HG02943 (cell line): ENCODE data around the gene ETNK1.
"Not testable (repeated sequence)": the region's sequence is repeated elsewhere in the genome, so short reads cannot be mapped to it uniquely, and the experiment has no call there.

Experiments
- ATAC-seq: cut with Tn5 transposase; IDR thresholded peaks from one replicate; pipeline ENCODE4 v1.9.1; 2021; ENCODE audit warnings: mild to moderate bottlenecking, low read depth, moderate library complexity; ENCODE audit not compliant: unreplicated experiment

ETNK1 gene

DNA sequence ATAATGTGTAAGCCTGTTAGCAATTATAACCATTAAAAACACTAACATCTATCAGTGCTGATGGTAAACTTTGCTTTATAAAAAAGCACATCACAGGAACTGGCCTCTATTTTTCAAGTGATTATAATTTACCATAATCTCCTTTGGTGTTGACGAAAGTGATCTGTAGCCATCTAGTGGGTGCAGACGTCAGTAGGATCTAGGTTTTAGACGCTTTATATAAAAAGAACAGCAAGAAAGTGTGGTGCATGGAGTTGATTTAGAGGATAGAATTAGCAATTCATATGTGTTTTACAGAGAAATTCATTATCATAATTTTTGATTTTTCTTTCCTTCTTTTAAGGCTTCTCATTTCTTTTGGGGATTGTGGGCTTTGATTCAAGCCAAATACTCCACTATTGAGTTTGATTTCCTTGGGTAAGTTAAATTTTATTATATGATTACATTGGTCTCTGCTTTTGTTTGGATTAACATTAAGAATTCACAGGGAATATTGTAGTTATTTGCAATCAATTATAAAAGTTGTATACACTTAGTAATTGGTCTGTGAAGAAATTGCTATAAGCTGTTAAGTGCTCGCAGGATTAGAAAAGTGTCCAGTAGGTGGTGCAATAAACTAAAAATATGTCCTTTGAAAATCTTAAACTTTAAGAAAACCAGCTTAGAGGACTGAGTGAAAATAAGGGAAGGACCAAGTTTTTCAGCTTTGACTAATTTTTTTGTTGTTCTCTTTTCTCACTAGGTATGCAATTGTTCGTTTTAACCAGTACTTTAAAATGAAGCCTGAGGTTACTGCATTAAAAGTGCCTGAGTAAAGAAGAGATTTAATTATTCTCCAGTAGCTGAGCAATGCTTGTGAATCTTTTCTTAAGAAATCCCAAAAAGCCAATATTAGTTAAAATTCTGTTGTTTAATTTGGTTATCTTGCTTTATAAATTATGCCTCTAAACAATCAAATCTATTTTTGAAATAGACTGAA, 59.5 kb downstream of the ETNK1 start:
- no peak for ATAC-seq

DNA sequence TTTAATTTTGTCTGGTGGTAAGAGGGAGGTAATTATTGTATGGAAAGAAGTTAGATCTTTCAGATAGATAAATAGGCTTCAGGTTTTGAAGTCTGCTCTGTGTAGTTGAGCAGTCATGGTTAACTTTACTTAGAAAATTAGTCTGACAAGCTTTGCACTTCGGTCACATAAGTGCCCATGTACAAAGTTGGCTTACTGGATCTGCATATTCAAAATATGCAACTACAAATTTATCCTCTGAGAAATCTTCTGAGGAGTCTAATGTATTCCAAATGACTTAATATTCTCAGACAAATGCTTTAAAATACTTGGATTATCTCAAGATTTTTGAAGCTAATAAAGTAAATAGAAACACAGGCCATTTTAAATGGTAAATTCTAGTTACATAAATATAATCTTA, 61.2 kb downstream of the ETNK1 start:
- ATAC-seq: no peak

DNA sequence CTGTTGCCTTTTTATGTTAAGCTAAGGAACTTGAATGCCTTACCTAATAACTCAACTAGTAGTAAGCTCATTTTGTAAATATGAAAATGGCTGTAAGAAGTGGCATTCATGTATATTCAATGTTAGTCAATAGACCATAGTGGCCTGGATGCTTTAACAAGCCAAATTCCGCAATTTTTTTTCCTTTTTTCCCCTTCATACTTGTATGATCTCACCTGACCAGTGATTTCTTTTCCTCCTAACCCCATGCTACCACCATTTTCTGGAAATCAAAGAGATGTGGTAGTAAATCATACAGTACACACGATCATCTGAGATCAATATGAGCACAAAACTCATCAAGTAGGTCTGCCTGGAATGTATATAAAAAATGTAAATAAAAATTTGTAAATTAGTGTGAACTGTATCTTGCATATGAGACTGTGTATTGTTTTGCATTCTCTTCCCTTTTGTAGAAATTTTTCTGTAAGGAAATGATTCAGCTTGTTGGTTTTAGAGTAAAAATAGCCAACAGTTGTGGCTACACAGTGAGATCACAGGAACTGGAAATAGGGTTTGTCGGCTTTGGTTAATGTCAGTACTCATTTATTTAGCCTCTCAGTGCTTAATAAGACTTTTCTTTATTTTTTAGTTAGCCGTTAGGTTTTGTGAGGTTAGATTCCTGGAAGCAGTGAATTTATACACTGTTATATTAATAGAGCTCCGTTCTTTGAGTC, 62.5 kb downstream of the ETNK1 start:
- peak; percentile 53 for ATAC-seq

DNA sequence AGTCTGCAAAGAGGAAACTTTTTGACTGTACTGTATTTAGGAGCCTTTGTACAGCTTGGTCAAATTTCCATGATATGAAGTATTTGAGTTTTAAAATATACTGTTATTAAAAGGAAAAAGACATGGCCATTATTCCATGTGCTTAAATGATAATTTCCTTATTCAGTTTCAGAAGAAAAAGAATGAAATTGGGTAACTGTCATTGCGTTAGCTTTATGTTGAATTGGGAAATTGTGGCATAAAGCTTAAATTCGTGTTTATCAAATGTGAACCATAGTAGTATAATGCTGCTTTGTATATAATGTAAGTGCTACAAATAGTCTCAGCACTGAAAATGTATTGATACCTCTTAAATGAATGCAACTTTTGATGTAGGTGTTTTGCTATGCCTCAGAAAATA, 64.9 kb downstream of the ETNK1 start:
- no peak for ATAC-seq

DNA sequence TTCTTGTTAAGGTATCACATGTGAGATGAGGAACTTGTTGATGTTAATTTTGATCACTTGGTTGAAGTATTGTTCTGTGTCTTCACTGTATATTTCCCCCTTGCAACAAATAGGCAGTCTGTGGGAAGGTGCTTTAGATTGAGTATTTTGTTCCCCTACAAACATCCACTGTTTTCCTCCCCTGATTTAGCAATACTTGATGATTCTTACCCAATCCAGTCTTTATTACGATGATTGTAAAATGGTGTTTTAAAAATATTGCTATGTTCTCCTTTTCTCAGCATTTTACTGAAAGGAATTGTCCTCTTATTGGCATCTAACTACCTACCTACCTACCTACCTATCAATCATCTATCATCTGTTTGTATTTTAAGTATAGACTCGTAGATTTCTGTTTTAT, 66.3 kb downstream of the ETNK1 start:
- ATAC-seq: no peak

DNA sequence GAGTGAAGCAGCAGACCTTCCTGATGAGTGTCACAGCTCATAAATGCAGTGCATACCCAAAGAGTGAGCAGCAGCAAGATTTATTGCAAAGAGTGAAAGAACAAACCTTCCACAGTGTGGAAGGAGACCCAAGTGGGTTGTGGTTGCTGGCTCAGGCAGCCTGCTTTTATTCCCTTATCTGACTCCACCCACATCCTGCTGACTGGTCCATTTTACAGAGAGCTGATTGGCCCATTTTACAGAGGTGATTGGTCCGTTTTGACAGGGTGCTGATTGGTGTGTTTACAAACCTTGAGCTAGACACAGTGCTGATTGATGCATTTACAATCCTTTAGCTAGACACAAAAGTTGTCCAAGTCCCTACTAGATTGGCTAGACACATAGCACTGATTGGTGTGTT, 67.5 kb downstream of the ETNK1 start:
- ATAC-seq: not testable (repeated sequence)

DNA sequence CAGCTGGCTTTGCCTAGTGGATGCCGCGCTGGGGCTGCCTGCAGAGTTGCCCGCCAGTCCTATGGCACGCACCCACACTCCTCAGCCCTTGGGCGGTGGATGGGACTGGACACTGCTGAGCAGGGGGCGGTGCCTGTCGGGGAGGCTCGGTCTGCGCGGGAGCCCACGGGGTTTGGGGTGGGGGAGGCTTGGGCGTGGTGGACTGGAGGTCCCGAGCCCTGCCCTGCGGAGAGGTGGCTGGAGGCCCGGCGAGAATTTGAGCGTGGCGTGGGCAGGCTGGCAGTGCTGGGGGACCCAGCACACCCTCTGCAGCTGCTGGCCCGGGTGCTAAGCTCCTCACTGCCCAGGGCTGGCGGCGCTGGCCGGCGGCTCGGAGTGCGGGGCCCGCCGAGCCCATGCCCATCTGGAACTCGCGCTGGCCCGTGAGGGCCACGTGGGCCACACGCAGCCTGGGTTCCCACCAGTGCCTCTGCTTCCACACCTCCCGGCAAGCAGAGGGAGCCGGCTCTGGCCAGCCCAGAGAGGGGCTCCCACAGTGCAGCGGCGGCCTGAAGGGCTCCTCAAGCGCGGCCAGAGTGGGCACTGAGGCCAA, 68.1 kb downstream of the ETNK1 start:
- ATAC-seq: no peak

DNA sequence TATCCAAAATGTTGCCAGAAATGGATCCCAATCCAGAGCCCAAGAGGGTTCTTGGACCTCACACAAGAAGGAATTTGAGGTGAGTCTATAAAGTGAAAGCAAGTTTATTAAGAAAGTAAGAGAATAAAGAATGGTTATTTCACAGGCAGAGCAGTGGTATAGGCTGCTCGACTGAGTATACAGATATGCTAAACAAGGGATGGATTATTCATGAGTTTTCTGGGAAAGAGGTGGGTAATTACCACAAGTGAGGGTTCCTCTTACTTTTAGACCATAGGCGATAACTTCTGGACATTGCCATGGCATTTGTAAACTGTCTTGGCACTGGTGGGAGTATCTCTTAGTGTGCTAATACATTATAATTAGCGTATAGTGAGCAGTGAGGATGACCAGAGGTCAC, 73.6 kb downstream of the ETNK1 start:
- ATAC-seq: no peak

DNA sequence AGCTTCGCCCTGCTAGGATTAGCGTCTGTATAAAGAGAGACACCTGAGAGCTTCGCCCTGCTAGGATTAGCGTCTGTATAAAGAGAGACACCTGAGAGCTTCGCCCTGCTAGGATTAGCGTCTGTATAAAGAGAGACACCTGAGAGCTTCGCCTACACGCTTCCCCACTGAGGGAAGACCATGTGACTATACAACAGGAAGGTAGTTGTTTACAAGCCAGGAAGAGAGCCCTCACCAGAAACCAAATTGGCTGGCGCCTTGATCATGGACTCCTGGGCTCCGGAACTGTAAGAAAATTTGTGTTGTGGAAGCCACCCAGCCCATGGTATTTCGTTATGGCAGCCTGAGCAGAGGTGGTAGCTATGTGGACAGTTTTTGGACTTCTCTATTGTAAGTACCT, 74.7 kb downstream of the ETNK1 start:
- ATAC-seq: not testable (repeated sequence)

DNA sequence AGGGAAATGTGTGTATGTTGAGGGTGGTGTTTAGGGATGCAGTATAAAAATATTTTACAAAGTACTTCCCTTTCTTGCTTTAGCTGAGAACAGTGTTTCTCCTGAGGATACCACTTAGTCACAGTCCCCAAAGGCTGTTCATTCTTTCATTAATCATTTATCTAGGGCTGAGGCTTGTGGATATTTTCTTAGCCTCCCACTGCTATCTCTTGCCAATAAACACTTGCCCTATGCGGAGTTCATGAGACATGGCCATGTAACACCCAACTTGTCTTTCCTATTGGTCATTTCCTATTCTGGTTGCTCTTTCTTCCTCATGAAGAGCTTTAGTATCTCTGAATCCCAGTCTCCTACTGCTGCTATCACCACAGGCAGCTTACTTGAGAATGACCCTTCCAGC, 75.1 kb downstream of the ETNK1 start:
- ATAC-seq: no peak

DNA sequence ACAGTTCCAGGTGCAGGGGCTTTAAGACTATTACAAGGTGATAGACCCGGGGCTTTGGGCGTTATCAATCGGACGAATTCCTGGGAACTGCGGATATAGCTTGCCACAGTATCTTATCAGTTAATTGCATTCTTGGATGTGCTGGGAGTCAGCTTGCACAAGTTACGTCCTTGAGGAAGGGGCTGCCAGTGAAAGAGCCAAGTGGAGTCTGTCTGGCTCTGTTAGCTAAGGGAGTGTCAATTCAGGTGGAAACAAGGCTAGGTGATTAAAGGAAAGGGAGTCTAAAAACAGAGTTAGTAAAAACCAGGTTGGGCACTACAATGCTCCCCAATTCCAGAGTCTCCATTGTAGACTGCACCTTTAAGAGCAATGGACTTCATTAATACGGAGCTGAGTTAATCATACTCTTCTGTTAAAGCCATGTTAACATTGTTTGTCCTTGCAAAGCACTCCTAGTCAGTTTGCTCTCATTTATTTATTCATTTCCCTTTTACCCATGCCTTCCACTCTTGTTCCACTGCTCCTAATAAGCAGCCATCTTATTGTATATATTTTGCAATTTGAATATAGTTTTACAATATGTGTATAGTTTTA, 76.3 kb downstream of the ETNK1 start:
- ATAC-seq: not testable (repeated sequence)

DNA sequence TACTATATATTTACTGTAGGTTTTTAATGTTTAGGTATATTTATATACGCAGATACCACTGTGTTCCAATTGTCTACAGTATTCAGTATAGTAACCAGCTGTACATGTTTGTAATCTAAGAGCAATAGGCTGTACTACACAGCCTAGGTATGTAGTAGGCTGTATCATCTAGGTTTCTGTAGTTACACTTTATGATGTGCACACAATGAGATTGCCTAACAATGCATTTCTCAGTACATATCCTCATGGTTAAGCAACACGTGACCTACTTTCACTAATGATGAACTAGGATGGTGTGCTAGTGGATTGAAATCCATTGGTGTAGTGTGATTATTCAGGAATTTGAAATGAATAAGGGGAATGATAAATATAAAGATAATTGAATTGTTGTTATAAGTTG, 77.7 kb downstream of the ETNK1 start:
- ATAC-seq: no peak

DNA sequence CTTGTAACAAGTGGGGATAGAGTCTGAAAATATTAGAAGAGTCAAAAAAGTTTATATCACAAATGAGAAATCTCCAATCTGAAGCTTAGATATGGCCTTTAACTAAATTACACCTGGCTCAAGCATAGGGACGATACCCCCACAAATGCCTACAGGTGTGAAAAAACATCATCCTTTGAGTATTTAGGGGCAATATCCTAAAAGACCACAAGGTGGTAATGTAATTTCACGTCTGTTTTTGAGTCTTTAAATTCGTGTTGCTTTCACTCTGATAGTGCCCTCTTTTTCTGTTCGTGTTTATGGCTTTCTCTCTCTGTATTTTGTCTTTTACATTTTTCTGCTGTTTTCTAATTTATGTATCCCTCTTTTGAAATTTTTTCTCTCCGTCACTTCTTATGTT, 84.3 kb downstream of the ETNK1 start:
- ATAC-seq: peak; percentile 74

DNA sequence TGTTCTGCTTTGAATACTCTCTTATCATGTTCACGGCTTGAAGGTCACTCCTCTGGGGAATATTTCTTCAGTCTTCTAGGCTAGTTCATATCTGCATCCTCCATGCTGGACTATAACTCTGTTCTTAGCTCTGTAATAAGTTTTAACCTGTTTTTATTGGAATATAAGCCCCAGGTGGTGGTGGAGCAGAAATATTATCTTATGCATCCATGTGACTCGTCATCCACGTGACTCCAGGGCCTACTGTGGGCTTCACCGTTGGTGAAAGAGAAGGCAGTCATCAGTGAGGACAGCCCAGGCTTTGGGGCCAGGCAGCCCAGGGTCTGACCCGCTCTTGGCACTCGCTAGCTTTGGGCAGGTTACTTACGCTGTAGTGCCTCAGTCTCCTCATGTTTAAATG, 87.1 kb downstream of the ETNK1 start:
- no peak for ATAC-seq

DNA sequence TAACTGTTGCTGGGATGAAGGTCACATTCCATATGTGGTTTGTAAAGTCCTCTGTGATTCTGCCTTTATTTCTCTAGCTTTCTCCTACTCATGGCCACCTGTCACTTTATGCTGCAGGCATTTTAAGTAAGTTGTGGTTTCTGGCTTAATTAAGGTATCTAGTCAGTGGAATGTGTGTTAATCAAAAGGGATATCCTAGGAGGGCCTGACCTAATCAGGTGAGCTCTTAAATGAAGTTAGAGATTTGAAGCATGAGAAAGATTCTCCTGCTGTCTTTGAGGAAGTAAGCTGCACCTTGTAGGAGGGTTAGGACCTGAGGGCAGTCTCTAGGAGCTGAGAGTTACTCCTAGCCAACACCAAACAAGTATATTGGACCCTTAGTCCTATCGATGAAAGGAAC, 90.3 kb downstream of the ETNK1 start:
- no peak for ATAC-seq

DNA sequence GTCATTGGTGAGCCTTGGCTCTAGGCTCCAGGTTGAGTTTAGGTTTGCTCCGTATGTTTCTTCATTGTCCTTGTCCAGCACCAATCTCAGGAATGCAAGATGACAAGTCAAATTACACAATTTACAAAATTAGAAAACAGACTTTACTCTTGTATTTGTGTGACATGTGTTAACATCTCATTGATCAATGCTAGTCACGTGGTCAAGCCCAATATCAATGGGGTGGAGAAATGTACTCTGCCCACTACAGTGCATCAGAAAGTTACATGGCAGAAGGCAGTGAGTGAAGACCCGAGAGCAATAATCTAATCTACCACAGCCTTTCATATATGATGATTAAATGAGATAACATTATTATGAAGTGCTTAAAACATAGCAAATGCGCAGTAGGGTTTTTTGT, 94.8 kb downstream of the ETNK1 start:
- no peak for ATAC-seq

DNA sequence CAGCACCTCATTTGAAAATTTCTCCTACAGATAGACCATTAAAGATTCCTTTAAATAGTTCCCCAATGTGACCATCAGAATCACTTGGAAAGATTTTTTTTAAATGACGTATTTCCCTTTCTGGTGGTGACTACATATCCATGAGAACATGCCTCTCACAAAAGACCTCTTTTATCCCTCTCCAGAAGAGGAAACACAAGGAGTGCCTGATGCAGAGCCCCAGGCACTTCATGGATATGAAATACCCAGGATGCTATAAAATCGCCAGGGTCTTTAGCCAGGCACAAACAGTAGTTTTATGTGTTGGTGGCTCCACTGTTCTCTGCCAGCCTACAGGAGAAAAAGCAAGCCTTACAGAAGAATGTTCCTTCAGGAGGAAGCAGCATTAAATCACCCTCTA, 97.1 kb downstream of the ETNK1 start:
- no peak for ATAC-seq

DNA sequence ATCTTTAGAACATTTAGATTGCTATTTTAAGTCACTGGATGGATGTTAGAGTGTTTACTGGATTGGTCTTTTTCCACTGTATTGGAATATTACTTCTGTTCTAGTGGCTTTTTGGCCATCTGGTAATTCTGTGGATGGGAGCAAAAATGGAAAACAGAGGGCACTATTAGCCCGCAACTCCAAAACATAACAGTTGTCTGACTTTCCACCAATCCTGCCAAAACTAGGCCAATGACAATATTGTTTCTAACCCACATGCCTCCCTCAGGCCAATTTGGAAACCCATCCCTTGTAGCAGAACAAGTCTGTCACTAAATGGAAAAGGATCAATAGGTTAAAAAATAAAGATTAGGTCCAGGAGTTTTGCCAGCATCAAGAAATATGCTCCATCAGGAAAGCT, 97.8 kb downstream of the ETNK1 start:
- ATAC-seq: no peak

DNA sequence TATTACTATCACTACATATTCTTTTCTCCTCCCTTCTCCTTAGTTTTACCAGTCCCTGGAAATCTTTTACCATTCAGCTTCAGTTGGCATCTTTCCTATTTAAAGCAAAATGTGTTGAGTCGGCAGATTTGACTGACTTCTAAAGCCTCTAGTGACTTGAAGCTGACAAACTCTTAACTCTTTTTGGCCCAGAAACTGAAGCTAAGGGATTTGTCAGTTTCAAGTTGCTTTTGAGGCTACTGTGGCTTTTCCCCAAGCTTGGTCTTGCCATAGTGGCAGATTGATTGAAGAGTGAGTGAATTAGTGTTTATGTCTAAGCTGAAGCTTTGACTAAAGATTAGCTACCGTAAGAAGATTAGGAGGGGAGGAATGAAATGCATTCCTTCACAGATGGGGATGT, 104.0 kb downstream of the ETNK1 start:
- no peak for ATAC-seq

DNA sequence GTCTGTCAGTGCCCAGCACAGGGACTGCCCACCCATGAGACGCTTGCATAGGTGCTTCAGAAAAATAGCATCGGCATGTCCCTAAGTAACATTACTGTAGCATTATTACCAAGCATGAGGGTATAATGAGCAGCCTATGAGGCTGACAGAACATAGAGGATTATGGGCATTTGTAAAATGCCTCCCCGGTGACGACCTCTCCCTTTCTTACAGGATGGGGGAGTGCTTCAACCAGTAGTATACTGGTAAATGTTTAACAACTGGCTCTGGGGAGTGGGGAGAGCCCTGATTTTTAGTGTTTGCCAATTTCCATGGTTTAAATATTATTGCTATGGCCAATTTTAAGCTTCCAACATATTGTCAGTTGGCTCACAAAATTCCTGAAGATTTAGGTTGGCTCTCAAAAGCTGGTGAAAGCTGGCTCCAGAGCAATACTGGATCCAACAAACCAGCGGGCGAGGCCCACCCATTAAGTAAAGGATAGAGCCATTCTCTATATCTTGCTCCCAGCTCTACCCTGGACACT, 104.5 kb downstream of the ETNK1 start:
- ATAC-seq: no peak

DNA sequence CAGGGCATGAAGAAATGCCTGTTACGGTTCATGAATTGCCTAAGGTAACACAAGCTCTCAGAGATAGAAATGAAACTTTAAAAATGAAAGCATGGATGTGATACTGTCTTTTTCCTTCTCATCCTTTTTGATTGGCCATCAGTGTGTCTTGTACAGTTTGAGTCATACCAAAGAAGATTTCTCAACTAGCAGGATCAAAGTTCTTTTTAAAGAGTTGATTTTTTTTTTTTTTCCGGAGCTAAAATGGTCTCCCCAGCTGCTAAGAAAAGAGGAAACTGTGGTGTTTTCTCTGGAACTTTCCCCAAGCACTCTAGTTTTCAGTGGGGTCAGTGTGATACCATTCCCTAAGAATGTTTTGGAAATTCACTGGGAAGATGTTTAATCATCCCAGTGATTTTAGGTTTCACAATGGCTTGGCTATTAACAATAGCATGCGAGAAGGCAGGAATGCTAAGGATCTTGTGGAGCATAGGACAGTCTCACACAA, 105.0 kb downstream of the ETNK1 start:
- no peak for ATAC-seq
